K562 (cell line): ENCODE data around the gene SNX9. TPM values are rescaled to one million over a fixed set of nuclear protein-coding genes. Genes with fewer than 3 reads are reported as not detected.

Experiments used
- ATF1 ChIP-seq, 2 experiments: fragments of 450-650 bp in 1 of 2; IDR thresholded peaks; 2 replicates each; pipeline ENCODE4 v1.6.1; 2016; ENCODE audit warnings: missing compliant biosample characterization in 1 of 2, missing genetic modification characterization in 1 of 2
- BCL6 ChIP-seq: fragments of 250-450 bp; sonication (Bioruptor Pico); IDR thresholded peaks from 2 replicates; pipeline ENCODE4 v1.4.0; 2020
- CREB5 ChIP-seq: fragments of 250-450 bp; sonication (Bioruptor Pico); IDR thresholded peaks from 2 replicates; pipeline ENCODE4 v1.5.0; 2020; ENCODE audit warnings: mild to moderate bottlenecking
- FOXA1 ChIP-seq: fragments of 450-650 bp; IDR thresholded peaks from 2 replicates; pipeline ENCODE4 v1.6.1; 2016; ENCODE audit warnings: mild to moderate bottlenecking, borderline replicate concordance
- MCM3 ChIP-seq: fragments of 450-650 bp; IDR thresholded peaks from 2 replicates; pipeline ENCODE4 v1.6.1; 2016
- RB1 ChIP-seq: fragments of 450-650 bp; IDR thresholded peaks from 2 replicates; pipeline ENCODE4 v1.6.1; 2017; ENCODE audit warnings: low read depth, mild to moderate bottlenecking
- TAF7 ChIP-seq: fragments of 450-650 bp; IDR thresholded peaks from 2 replicates; pipeline ENCODE4 v1.6.1; 2016; ENCODE audit warnings: missing genetic modification characterization, missing compliant biosample characterization
- TAF9B ChIP-seq: fragments of 450-650 bp; IDR thresholded peaks from 2 replicates; pipeline ENCODE4 v1.6.1; 2018; ENCODE audit warnings: mild to moderate bottlenecking; ENCODE audit not compliant: partially characterized antibody
- ZBTB9 ChIP-seq: fragments of 450-650 bp; formaldehyde crosslinking; IDR thresholded peaks from 2 replicates; pipeline ENCODE4 v1.4.0; 2020; ENCODE audit warnings: mild to moderate bottlenecking, moderate library complexity
- ZFP36 ChIP-seq: fragments of 150-350 bp; IDR thresholded peaks from 2 replicates; pipeline ENCODE4 v1.6.1; 2018; ENCODE audit warnings: low read length, low read depth; ENCODE audit not compliant: partially characterized antibody
- ZNF165 ChIP-seq: fragments of 250-450 bp; sonication (Bioruptor Pico); IDR thresholded peaks from 2 replicates; pipeline ENCODE4 v1.4.0; 2020; ENCODE audit warnings: borderline replicate concordance
- ZNF407 ChIP-seq: fragments of 450-650 bp; IDR thresholded peaks from 2 replicates; pipeline ENCODE4 v1.6.1; 2016; ENCODE audit warnings: low read depth
- ZNF764 ChIP-seq: fragments of 250-450 bp; sonication (Bioruptor Pico); IDR thresholded peaks from 2 replicates; pipeline ENCODE4 v1.4.0; 2020; ENCODE audit warnings: low read depth, mild to moderate bottlenecking, moderate library complexity
- polyA plus RNA-seq, 8 experiments: library from polyadenylated mRNA; depleted of rRNA in 4 of 8; stranded (reverse) in 5 of 8; unstranded in 3 of 8; fragments of >200 nt; fragmentation: Nextera tagmentation in 2 of 8; fragmentation: Illumina TruSeq in 1 of 8; extraction: Ambion mirVana in 2 of 8; extraction: Trizol in 1 of 8; gene quantifications; 2 replicates each; pipeline versions ENCODE4 v1.2.1 to v1.2.3, GENCODE V29; 2011 to 2014; ENCODE audit warnings: inconsistent platforms in 1 of 8, missing spikeins in 1 of 8
- total RNA-seq, 7 experiments: library from RNA; depleted of rRNA in 6 of 7; stranded (reverse); fragments of >200 nt in 6 of 7; fragmentation: Illumina TruSeq in 2 of 7; extraction: Trizol in 2 of 7; gene quantifications; 2 replicates each; pipeline versions ENCODE4 v1.2.1 to v1.2.3, GENCODE V29; 2011 to 2021; ENCODE audit warnings: low replicate concordance in 1 of 7
- TF ChIP-seq, protein P1 (sequence below): fragments of 450-650 bp; IDR thresholded peaks from 2 replicates; pipeline ENCODE4 v1.7.0; 2016; ENCODE audit warnings: borderline replicate concordance
- TF ChIP-seq, protein P2 (sequence below): fragments of 200-800 bp; sonication (Bioruptor generic); IDR thresholded peaks from 2 replicates; pipeline ENCODE4 v1.6.1; 2017; ENCODE audit warnings: missing genetic modification characterization, missing compliant biosample characterization

The SNX9 gene
- total and polyA plus RNA-seq, 9 of the 15 experiments (the other 6 are each of a cell fraction or from before 2014, with no cell fraction given), result 6.0 to 81.7 (median 57.1) TPM

GRCh38 chr6:157906537-157907061, 83.6 kb downstream of the SNX9 start (continued):
- TF ChIP-seq ZNF407, result no peak
- TF ChIP-seq, protein P1, sequence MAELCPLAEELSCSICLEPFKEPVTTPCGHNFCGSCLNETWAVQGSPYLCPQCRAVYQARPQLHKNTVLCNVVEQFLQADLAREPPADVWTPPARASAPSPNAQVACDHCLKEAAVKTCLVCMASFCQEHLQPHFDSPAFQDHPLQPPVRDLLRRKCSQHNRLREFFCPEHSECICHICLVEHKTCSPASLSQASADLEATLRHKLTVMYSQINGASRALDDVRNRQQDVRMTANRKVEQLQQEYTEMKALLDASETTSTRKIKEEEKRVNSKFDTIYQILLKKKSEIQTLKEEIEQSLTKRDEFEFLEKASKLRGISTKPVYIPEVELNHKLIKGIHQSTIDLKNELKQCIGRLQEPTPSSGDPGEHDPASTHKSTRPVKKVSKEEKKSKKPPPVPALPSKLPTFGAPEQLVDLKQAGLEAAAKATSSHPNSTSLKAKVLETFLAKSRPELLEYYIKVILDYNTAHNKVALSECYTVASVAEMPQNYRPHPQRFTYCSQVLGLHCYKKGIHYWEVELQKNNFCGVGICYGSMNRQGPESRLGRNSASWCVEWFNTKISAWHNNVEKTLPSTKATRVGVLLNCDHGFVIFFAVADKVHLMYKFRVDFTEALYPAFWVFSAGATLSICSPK, result no peak
- peak; percentile 33 for TF ChIP-seq TAF9B
- TF ChIP-seq ZBTB9 (CRISPR knock-in tag), result no peak
- TF ChIP-seq ZFP36, result no peak
- TF ChIP-seq CREB5 (CRISPR knock-in tag), result no peak
- TF ChIP-seq MCM3, result no peak
- TF ChIP-seq RB1, result no peak
- TF ChIP-seq, protein P2, sequence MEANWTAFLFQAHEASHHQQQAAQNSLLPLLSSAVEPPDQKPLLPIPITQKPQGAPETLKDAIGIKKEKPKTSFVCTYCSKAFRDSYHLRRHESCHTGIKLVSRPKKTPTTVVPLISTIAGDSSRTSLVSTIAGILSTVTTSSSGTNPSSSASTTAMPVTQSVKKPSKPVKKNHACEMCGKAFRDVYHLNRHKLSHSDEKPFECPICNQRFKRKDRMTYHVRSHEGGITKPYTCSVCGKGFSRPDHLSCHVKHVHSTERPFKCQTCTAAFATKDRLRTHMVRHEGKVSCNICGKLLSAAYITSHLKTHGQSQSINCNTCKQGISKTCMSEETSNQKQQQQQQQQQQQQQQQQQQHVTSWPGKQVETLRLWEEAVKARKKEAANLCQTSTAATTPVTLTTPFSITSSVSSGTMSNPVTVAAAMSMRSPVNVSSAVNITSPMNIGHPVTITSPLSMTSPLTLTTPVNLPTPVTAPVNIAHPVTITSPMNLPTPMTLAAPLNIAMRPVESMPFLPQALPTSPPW (CRISPR knock-in tag), result no peak
- no peak for TF ChIP-seq ZNF764 (CRISPR knock-in tag)
- TF ChIP-seq TAF7 (tag), result no peak
- no peak for TF ChIP-seq ZNF165 (CRISPR knock-in tag)
- no peak for TF ChIP-seq BCL6 (CRISPR knock-in tag)
- no peak for TF ChIP-seq FOXA1
- TF ChIP-seq ATF1 (CRISPR knock-in tag; IDR thresholded peaks at IDR 0.05), result no peak
- TF ChIP-seq ATF1 (tag; IDR thresholded peaks at IDR 0.05), result peak; percentile 41
